ENCODE results near the gene ACADS. TPM values are rescaled to one million over a fixed set of nuclear protein-coding genes. Genes with fewer than 3 reads are reported as not detected.

ACADS gene
- total and polyA plus RNA-seq, 9 of the 15 experiments (the other 6 are each of a cell fraction or from before 2014, with no cell fraction given): 0.06 to 20.3 (median 8.8) TPM

DNA sequence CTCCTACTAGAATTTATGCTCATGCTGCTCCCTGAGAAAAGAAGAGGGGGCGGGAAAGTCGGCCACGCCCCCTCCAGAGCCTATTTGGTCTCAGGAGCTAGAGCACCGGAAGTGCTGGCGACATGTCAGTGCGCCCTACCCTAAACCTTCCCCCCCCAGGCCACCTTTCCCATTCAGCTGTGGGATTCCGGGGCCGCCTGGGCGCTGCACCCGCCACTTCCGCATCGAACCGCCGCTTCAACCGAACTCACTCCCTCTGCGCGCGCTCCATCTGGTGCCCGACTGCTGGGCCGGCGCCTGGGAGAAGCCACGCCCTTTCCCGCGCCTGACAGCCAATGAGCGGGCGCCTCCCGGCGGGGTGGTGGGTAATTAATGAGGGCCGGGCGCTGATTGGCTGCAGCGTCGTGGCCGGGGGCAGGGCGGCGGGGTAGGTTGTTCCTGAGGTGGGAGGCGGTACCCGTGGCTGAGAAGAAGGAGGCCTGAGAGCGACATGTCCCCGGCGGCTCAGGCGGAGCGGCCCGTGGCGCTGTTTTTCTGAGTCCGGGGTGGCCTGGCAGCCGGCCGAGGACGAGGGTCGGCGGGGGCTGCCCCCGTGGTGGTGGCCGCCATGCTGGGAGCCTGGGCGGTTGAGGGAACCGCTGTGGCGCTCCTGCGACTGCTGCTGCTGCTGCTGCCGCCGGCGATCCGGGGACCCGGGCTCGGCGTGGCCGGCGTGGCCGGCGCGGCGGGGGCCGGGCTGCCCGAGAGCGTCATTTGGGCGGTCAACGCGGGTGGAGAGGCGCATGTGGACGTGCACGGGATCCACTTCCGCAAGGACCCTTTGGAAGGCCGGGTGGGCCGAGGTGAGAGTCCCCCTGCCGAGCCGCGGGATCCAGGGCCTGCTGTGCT is 38.7 kb upstream of the ACADS start, which contains the start of gene MLEC (continued):
- TF ChIP-seq SUPT5H (IDR thresholded peaks at IDR 0.05) (peak; percentile 73), U2AF2 (optimal IDR thresholded peaks at IDR 0.05; ENCODE audit: low read depth, low read length) (no peak), TRIM24 (IDR thresholded peaks at IDR 0.05) (peak in 1 of 2 experiments; percentile 98; a peak in 2 of 4 replicates), SNIP1 (IDR thresholded peaks at IDR 0.05; ENCODE audit: low read depth) (no peak), NR2C1 (IDR thresholded peaks at IDR 0.05) (peak; percentile 74; the same call in 1 of the 2 replicates), NR2C1 (tag; IDR thresholded peaks at IDR 0.05) (peak; percentile 91), ARNT (IDR thresholded peaks at IDR 0.05) (peak in 1 of 2 experiments; percentile 70; a peak in 1 of 4 replicates), ZC3H11A (IDR thresholded peaks at IDR 0.05; ENCODE audit: low read depth, low read length) (0 out of 2 replicates have a peak, but pooled peaks have one; percentile 30), ZBED1 (IDR thresholded peaks at IDR 0.05) (no peak), ESRRA (IDR thresholded peaks at IDR 0.05; ENCODE audit: borderline replicate concordance, low read depth) (peak; percentile 80; the same call in 1 of the 2 replicates), NFIX (CRISPR knock-in tag; IDR thresholded peaks at IDR 0.05; ENCODE audit: low read depth) (no peak), CREB1 (IDR thresholded peaks at IDR 0.05) (no peak; the same call in 1 of the 2 replicates), CREB1 (CRISPR knock-in tag; IDR thresholded peaks at IDR 0.05) (no peak; the same call in 1 of the 2 replicates), RAD21 (CRISPR knock-in tag; conservative IDR thresholded peaks at IDR 0.05 in 1 of 2, IDR thresholded peaks at IDR 0.05 in 1 of 2) (peak; percentile 49 to 65), SREBF1 (IDR thresholded peaks at IDR 0.05; ENCODE audit: borderline replicate concordance, low read depth, low read length) (peak; percentile 24; the same call in 1 of the 2 replicates), FOXP1 (CRISPR knock-in tag; IDR thresholded peaks at IDR 0.05) (peak; percentile 71; the same call in 1 of the 2 replicates), PRMT5 (CRISPR knock-in tag; IDR thresholded peaks at IDR 0.05) (no peak)
- TF ChIP-seq, protein P1, sequence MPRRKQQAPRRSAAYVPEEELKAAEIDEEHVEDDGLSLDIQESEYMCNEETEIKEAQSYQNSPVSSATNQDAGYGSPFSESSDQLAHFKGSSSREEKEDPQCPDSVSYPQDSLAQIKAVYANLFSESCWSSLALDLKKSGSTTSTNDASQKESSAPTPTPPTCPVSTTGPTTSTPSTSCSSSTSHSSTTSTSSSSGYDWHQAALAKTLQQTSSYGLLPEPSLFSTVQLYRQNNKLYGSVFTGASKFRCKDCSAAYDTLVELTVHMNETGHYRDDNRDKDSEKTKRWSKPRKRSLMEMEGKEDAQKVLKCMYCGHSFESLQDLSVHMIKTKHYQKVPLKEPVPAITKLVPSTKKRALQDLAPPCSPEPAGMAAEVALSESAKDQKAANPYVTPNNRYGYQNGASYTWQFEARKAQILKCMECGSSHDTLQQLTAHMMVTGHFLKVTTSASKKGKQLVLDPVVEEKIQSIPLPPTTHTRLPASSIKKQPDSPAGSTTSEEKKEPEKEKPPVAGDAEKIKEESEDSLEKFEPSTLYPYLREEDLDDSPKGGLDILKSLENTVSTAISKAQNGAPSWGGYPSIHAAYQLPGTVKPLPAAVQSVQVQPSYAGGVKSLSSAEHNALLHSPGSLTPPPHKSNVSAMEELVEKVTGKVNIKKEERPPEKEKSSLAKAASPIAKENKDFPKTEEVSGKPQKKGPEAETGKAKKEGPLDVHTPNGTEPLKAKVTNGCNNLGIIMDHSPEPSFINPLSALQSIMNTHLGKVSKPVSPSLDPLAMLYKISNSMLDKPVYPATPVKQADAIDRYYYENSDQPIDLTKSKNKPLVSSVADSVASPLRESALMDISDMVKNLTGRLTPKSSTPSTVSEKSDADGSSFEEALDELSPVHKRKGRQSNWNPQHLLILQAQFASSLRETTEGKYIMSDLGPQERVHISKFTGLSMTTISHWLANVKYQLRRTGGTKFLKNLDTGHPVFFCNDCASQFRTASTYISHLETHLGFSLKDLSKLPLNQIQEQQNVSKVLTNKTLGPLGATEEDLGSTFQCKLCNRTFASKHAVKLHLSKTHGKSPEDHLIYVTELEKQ (CRISPR knock-in tag; IDR thresholded peaks at IDR 0.05): no peak
- TF ChIP-seq, protein P2, sequence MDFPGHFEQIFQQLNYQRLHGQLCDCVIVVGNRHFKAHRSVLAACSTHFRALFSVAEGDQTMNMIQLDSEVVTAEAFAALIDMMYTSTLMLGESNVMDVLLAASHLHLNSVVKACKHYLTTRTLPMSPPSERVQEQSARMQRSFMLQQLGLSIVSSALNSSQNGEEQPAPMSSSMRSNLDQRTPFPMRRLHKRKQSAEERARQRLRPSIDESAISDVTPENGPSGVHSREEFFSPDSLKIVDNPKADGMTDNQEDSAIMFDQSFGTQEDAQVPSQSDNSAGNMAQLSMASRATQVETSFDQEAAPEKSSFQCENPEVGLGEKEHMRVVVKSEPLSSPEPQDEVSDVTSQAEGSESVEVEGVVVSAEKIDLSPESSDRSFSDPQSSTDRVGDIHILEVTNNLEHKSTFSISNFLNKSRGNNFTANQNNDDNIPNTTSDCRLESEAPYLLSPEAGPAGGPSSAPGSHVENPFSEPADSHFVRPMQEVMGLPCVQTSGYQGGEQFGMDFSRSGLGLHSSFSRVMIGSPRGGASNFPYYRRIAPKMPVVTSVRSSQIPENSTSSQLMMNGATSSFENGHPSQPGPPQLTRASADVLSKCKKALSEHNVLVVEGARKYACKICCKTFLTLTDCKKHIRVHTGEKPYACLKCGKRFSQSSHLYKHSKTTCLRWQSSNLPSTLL (IDR thresholded peaks at IDR 0.05): no peak
- TF ChIP-seq, protein P3, sequence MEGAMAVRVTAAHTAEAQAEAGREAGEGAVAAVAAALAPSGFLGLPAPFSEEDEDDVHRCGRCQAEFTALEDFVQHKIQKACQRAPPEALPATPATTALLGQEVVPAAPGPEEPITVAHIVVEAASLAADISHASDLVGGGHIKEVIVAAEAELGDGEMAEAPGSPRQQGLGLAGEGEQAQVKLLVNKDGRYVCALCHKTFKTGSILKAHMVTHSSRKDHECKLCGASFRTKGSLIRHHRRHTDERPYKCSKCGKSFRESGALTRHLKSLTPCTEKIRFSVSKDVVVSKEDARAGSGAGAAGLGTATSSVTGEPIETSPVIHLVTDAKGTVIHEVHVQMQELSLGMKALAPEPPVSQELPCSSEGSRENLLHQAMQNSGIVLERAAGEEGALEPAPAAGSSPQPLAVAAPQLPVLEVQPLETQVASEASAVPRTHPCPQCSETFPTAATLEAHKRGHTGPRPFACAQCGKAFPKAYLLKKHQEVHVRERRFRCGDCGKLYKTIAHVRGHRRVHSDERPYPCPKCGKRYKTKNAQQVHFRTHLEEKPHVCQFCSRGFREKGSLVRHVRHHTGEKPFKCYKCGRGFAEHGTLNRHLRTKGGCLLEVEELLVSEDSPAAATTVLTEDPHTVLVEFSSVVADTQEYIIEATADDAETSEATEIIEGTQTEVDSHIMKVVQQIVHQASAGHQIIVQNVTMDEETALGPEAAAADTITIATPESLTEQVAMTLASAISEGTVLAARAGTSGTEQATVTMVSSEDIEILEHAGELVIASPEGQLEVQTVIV (CRISPR knock-in tag; IDR thresholded peaks at IDR 0.05; ENCODE audit: borderline replicate concordance): no peak

Data from K562 (cell line).